K562 (cell line): ENCODE measurements around the gene RTL10.

ENCODE experiments used
- CAMTA2 ChIP-seq: fragments of 250-450 bp; sonication (Bioruptor Pico); conservative IDR thresholded peaks from 2 replicates; pipeline ENCODE4 v1.5.1; 2022
- CC2D1A ChIP-seq: fragments of 450-650 bp; IDR thresholded peaks from 2 replicates; pipeline ENCODE4 v1.6.1; 2017; ENCODE audit warnings: mild to moderate bottlenecking
- CHD2 ChIP-seq: IDR thresholded peaks from 2 replicates; pipeline ENCODE4 v1.6.1; 2011; ENCODE audit warnings: low read depth, low read length
- CTCF ChIP-seq, 3 experiments: IDR thresholded peaks in 2 of 3; conservative IDR thresholded peaks in 1 of 3; 2 replicates each; pipeline ENCODE4 v1.5.1; 2011 to 2012; ENCODE audit warnings: low read length in 3 of 3, mild to moderate bottlenecking in 3 of 3, control low read depth in 2 of 3, improper control_type of control experiment in 1 of 3, inconsistent platforms in 1 of 3, low read depth in 1 of 3, mixed read lengths in 1 of 3, moderate library complexity in 1 of 3; ENCODE audit not compliant: insufficient read depth in 2 of 3
- GABPA ChIP-seq: fragments of 200-800 bp; sonication (Bioruptor generic); conservative IDR thresholded peaks from 2 replicates; pipeline ENCODE4 v1.6.1; 2016; ENCODE audit warnings: low read depth, missing genetic modification characterization, missing compliant biosample characterization
- RBFOX2 ChIP-seq: fragments of 200-400 bp; formaldehyde crosslinking; IDR thresholded peaks from 2 replicates; pipeline ENCODE4 v1.6.1; 2017; ENCODE audit warnings: low read depth, mild to moderate bottlenecking, low read length, moderate library complexity
- REST ChIP-seq, 2 experiments: fragments of 450-650 bp; formaldehyde crosslinking in 1 of 2; IDR thresholded peaks; 2 replicates each; pipeline versions ENCODE4 v1.4.0 to v1.6.1; 2014 to 2020; ENCODE audit warnings: mild to moderate bottlenecking in 2 of 2, borderline replicate concordance in 1 of 2, low read depth in 1 of 2
- ZNF24 ChIP-seq: fragments of 450-650 bp; IDR thresholded peaks from 2 replicates; pipeline ENCODE4 v1.6.1; 2016

- TF ChIP-seq GABPA (tag) (no peak), CTCF (IDR thresholded peaks at IDR 0.05 in 2 of 3, conservative IDR thresholded peaks at IDR 0.05 in 1 of 3; ENCODE audit: insufficient read depth in 2 of 3, low read depth in 1 of 3, low read length in 3 of 3) (no peak), CHD2 (no peak), ZNF24 (no peak), CAMTA2 (CRISPR knock-in tag) (no peak), CC2D1A (no peak), RBFOX2 (no peak), REST (IDR thresholded peaks at IDR 0.05; ENCODE audit: borderline replicate concordance) (no peak), REST (CRISPR knock-in tag; IDR thresholded peaks at IDR 0.05; ENCODE audit: low read depth) (no peak)
Measured at GRCh38 chr22:19808873-19809478, 45.7 kb downstream of the RTL10 start.
